Measurements from ENCODE around the gene MSRB3.

- TF ChIP-seq CTCF (IDR thresholded peaks at IDR 0.05; ENCODE audit: low read depth, low read length, missing input control) (no peak), YY1 (IDR thresholded peaks at IDR 0.05) (no peak), REST (IDR thresholded peaks at IDR 0.05) (no peak), GABPA (IDR thresholded peaks at IDR 0.05 in 1 of 2, conservative IDR thresholded peaks at IDR 0.05 in 1 of 2) (no peak), TAF1 (conservative IDR thresholded peaks at IDR 0.05) (no peak), RXRA (IDR thresholded peaks at IDR 0.05) (no peak), MAX (IDR thresholded peaks at IDR 0.05) (no peak), FOXA1 (IDR thresholded peaks at IDR 0.05) (no peak), RAD21 (IDR thresholded peaks at IDR 0.05) (no peak)
These were observed 220.7 kb downstream of the MSRB3 start for GRCh38 chr12:65499167-65499566.

All from liver (tissue), 3 donors.